MCF 10A (cell line): ENCODE data around the gene TET3. TPM values are rescaled to one million over a fixed set of nuclear protein-coding genes. Genes with fewer than 3 reads are reported as not detected.

ENCODE experiments used
- BruUV-seq: library from RNA; stranded (reverse); fragments of 400-500 nt; replicated peaks from 2 replicates; lab custom pipeline; 2021; lab: Mats Ljungman, UMichigan
- CTCF ChIA-PET: fragments of 300-600 bp; sonication (Branson Sonifier 250); formaldehyde crosslinking; extraction: SDS; loops from one replicate; lab custom pipeline; 2021; ENCODE audit warnings: antibody characterized with exemption, inconsistent platforms; lab: Yijun Ruan, JAX
- POLR2A ChIA-PET: fragments of 300-600, 350-650 bp; sonication (Branson Sonifier 250); formaldehyde crosslinking; extraction: SDS; loops from one replicate; lab custom pipeline; 2020; ENCODE audit warnings: antibody characterized with exemption, inconsistent platforms; lab: Yijun Ruan, JAX
- DNase-seq: peaks from one replicate; pipeline ENCODE4 v3.0.0-alpha.2; 2018; ENCODE audit not compliant: unreplicated experiment
- H3K27ac Mint-ChIP-seq: one replicate; pipeline ENCODE4 v1.8.0; 2022; ENCODE audit warnings: mild to moderate bottlenecking, low read depth, mixed read lengths; ENCODE audit not compliant: unreplicated experiment
- H3K27me3 Mint-ChIP-seq: one replicate; pipeline ENCODE4 v1.8.0; 2022; ENCODE audit warnings: mixed read lengths; ENCODE audit not compliant: insufficient read depth, unreplicated experiment
- H3K36me3 Mint-ChIP-seq: one replicate; pipeline ENCODE4 v1.8.0; 2022; ENCODE audit warnings: mild to moderate bottlenecking, moderate library complexity, mixed read lengths; ENCODE audit not compliant: insufficient read depth, unreplicated experiment
- H3K4me1 Mint-ChIP-seq: one replicate; pipeline ENCODE4 v1.8.0; 2022; ENCODE audit warnings: mixed read lengths; ENCODE audit not compliant: insufficient read depth, unreplicated experiment
- H3K4me3 Mint-ChIP-seq: one replicate; pipeline ENCODE4 v1.8.0; 2022; ENCODE audit warnings: mild to moderate bottlenecking, moderate library complexity, mixed read lengths; ENCODE audit not compliant: unreplicated experiment
- H3K9me3 Mint-ChIP-seq: one replicate; pipeline ENCODE4 v1.8.0; 2022; ENCODE audit warnings: mixed read lengths; ENCODE audit not compliant: unreplicated experiment
- CTCF ChIP-seq: fragments of 200-600 bp; IDR thresholded peaks from one replicate; pipeline ENCODE4 v1.8.0; 2022; ENCODE audit warnings: antibody characterized with exemption, mild to moderate bottlenecking; ENCODE audit not compliant: unreplicated experiment
- intact Hi-C: fragments of 100-400 bp; cut with micrococcal nuclease; formaldehyde crosslinking; loops from 2 replicates; pipeline ENCODE4 v1.14.1; 2022
- total RNA-seq: library from RNA; stranded (reverse); gene quantifications from 2 replicates; pipeline ENCODE4 v1.2.3, GENCODE V29; 2022

TET3 gene
- total RNA-seq, 1 experiment from 2014 or later, result 17.5 TPM

- Mint-ChIP-seq H3K27ac (no peak overlapping the region), H3K4me3 (no peak overlapping the region), H3K27me3 (no peaks in the 10 kb centered on the region), H3K9me3 (no peaks in the 10 kb centered on the region), H3K4me1 (peaks cover 39% of the 10 kb centered on the region), H3K36me3 (peaks cover 29% of the 10 kb centered on the region)
- TF ChIP-seq CTCF, result no peak
- DNase-seq, result no peak
- no TSS peak for BruUV-seq
- intact Hi-C loops, result no loop called here
- POLR2A ChIA-PET, result no interaction called here
- CTCF ChIA-PET, result interaction anchor here (1.2 kb wide), 1 partner anchor 70 kb away, joined by 3 read pairs; no protein-coding TSS in a partner anchor
Measured at GRCh38 chr2:74007121-74007520, 22.4 kb downstream of the TET3 start.

- no peak overlapping the region for H3K27ac Mint-ChIP-seq
- H3K36me3 Mint-ChIP-seq, result peaks cover 31% of the 10 kb centered on the region
- DNase-seq, result no peak
- no peak for TF ChIP-seq CTCF
- no peaks in the 10 kb centered on the region for H3K9me3 Mint-ChIP-seq
- no peaks in the 10 kb centered on the region for H3K27me3 Mint-ChIP-seq
- ChIA-PET CTCF (interaction anchor here (1.2 kb wide), 1 partner anchor 70 kb away, joined by 3 read pairs; no protein-coding TSS in a partner anchor), POLR2A (no interaction called here)
- no TSS peak for BruUV-seq
- intact Hi-C loops, result no loop called here
- peaks cover 39% of the 10 kb centered on the region for H3K4me1 Mint-ChIP-seq
- H3K4me3 Mint-ChIP-seq, result no peak overlapping the region
Measured at GRCh38 chr2:74007711-74008110, 23.0 kb downstream of the TET3 start.

- no peaks in the 10 kb centered on the region for H3K9me3 Mint-ChIP-seq
- BruUV-seq, result no TSS peak
Measured at GRCh38 chr2:74008761-74009395, 24.2 kb downstream of the TET3 start.

More at GRCh38 chr2:74008761-74009395, 24.2 kb downstream of the TET3 start:
- H3K4me1 Mint-ChIP-seq, result peaks cover 29% of the 10 kb centered on the region
- no peak for DNase-seq
- H3K36me3 Mint-ChIP-seq, result peaks cover 31% of the 10 kb centered on the region
- no peaks in the 10 kb centered on the region for H3K27me3 Mint-ChIP-seq
- no peak for TF ChIP-seq CTCF
- no peak overlapping the region for H3K27ac Mint-ChIP-seq
- H3K4me3 Mint-ChIP-seq, result no peak overlapping the region
- intact Hi-C loops, result no loop called here
- POLR2A ChIA-PET, result interaction anchor here (0.7 kb wide), 1 partner anchor 232 kb away, joined by 3 read pairs; no protein-coding TSS in a partner anchor
- CTCF ChIA-PET, result interaction anchor here (0.7 kb wide), 1 partner anchor 185 kb away, joined by 3 read pairs; no protein-coding TSS in a partner anchor
